Bronchial epithelial cell (primary cell): ENCODE data around the gene NUP214. TPM values are rescaled to one million over a fixed set of nuclear protein-coding genes. Genes with fewer than 3 reads are reported as not detected.

Source experiments
- DNase-seq: peaks from one replicate; pipeline ENCODE4 v3.0.0-alpha.2; 2010; ENCODE audit warnings: low read depth
- FAIRE-seq: peaks from 2 replicates; lab custom pipeline; 2011; peaks lifted over from hg19 to GRCh38; lab: Jason Lieb, UNC
- H3K27me3 ChIP-seq: 2 replicates; pipeline ENCODE4 v1.5.1; 2011; ENCODE audit warnings: low read length; ENCODE audit not compliant: control insufficient read depth, insufficient read depth
- H3K36me3 ChIP-seq: 2 replicates; pipeline ENCODE4 v1.5.1; 2011; ENCODE audit warnings: low read length; ENCODE audit not compliant: control insufficient read depth, insufficient read depth
- H3K4me3 ChIP-seq: 2 replicates; pipeline ENCODE4 v1.5.1; 2011; ENCODE audit warnings: mild to moderate bottlenecking, low read depth, low read length, control low read depth
- CTCF ChIP-seq: IDR thresholded peaks from 2 replicates; pipeline ENCODE4 v1.5.1; 2011; ENCODE audit warnings: mild to moderate bottlenecking, moderate library complexity, low read length, control low read depth, inconsistent platforms; ENCODE audit not compliant: insufficient read depth, severe bottlenecking
- total RNA-seq: library from RNA; depleted of rRNA; stranded (reverse); fragments of >200 nt; gene quantifications from 2 replicates; pipeline ENCODE4 v1.2.1, GENCODE V29; 2014

The NUP214 gene
- total RNA-seq, 1 donor from 2014 or later = 8.4 TPM

DNA sequence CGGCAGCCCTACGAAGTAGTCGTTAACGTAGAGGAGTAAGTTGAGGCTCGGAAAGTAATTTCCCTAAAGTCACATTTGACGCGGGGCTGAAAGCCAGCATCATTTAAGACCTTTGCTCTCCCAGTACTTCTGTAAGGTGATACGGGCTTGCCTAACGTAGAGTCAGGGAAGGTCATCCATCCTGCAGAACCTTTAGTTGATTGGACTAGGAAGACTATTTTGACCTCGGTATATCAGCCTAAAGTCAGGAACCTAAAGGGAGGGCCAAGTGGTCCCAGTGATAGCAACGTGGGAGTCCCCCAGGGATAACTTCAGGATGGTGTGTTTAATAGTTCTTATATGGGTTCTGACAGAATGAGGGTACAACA lies 657 bp downstream of the NUP214 start:
- DNase-seq (no peak), FAIRE-seq (no peak)
- no peaks in the 10 kb centered on the region for H3K27me3 ChIP-seq
- peak overlapping the region; percentile 59 for H3K4me3 ChIP-seq
- H3K36me3 ChIP-seq = peaks cover 8% of the 10 kb centered on the region
- TF ChIP-seq CTCF = no peak

GRCh38 chr9:131129183-131129582 lies 3.8 kb downstream of the NUP214 start:
- no peak for FAIRE-seq
- TF ChIP-seq CTCF = no peak
- no peak overlapping the region for H3K4me3 ChIP-seq
- H3K36me3 ChIP-seq = peaks cover 15% of the 10 kb centered on the region
- H3K27me3 ChIP-seq = no peaks in the 10 kb centered on the region
- no peak for DNase-seq

- FAIRE-seq = no peak
- Histone ChIP-seq H3K4me3 (no peak overlapping the region), H3K36me3 (peaks cover 30% of the 10 kb centered on the region), H3K27me3 (no peaks in the 10 kb centered on the region)
- no peak for TF ChIP-seq CTCF
- no peak for DNase-seq
Observed at GRCh38 chr9:131138676-131139075, 13.3 kb downstream of the NUP214 start.

- H3K36me3 ChIP-seq = peaks cover 25% of the 10 kb centered on the region
Observed at GRCh38 chr9:131140112-131140511, 14.7 kb downstream of the NUP214 start.

GRCh38 chr9:131140550-131140949 lies 15.2 kb downstream of the NUP214 start:
- Histone ChIP-seq H3K4me3 (no peak overlapping the region), H3K27me3 (no peaks in the 10 kb centered on the region), H3K36me3 (peaks cover 25% of the 10 kb centered on the region)
- FAIRE-seq (no peak), DNase-seq (no peak)
- TF ChIP-seq CTCF = no peak

More at GRCh38 chr9:131140112-131140511, 14.7 kb downstream of the NUP214 start:
- no peak overlapping the region for H3K4me3 ChIP-seq
- FAIRE-seq = no peak
- H3K27me3 ChIP-seq = no peaks in the 10 kb centered on the region
- TF ChIP-seq CTCF = no peak
- DNase-seq = no peak

GRCh38 chr9:131142160-131142559 lies 16.8 kb downstream of the NUP214 start:
- Histone ChIP-seq H3K27me3 (no peaks in the 10 kb centered on the region), H3K36me3 (peaks cover 23% of the 10 kb centered on the region), H3K4me3 (no peak overlapping the region)
- no peak for DNase-seq
- no peak for TF ChIP-seq CTCF
- FAIRE-seq = no peak
